HG03442 (cell line): ENCODE measurements around the gene AKTIP.
"Not testable (repeated sequence)": the region's sequence is repeated elsewhere in the genome, so short reads cannot be mapped to it uniquely, and the experiment has no call there.

Experiments used
- ATAC-seq: cut with Tn5 transposase; IDR thresholded peaks from one replicate; pipeline ENCODE4 v1.9.1; 2021; ENCODE audit warnings: mild to moderate bottlenecking, moderate library complexity; ENCODE audit not compliant: unreplicated experiment

Gene AKTIP

DNA sequence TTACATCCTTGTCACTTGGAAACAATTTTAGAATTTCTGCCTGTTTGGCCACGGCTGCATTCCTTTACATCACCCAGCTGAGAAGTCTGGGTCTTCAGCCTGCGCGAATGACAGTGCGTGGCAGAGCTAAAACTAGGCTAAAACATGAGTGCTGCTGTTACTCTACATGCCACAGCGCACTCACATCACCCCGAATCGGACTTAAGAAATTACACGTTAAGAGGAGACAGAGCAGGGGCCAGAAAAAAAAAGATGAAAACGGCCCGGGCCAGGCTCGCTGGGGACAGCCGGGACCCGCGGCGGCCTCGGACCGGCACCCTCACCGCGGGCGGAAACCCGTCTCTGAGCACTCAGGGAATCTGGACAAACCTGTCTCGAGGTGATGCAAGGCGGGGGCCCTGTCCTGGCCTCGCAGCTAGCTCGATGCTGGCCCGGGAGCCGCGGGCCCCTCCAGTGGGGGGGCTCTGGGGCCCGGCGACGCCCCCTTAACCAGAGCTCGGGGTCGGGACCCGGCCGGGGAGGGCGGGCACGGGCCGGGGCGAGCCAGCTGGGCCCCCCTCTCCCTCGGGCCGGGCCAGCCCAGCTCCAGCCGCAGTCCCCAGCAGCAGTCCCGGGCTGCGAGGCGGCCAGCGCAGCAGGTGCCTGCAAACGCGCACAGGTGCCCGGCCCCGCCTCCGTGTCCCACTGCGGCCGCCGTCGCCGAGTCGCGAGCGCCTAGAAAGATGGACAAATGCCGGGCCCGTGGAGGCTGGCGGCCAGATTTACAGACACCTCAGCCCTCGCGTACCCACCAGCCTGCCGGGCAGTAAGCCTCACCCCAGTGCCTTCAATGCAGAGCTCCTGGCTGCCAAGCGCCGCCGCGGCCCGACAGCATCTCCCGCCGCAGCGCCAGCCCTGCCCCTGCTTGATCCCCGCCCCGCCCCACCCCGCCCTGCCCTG, at the start of gene AKTIP:
AKTIP (minus strand) TSS at position 879 of the 939 bp plus-strand sequence. CDS start 2,950 bp downstream, outside the sequence.
- peak; percentile 15 for ATAC-seq

GRCh38 chr16:53549970-53550690, 47.1 kb upstream of the AKTIP start:
- peak; percentile 84 for ATAC-seq

DNA sequence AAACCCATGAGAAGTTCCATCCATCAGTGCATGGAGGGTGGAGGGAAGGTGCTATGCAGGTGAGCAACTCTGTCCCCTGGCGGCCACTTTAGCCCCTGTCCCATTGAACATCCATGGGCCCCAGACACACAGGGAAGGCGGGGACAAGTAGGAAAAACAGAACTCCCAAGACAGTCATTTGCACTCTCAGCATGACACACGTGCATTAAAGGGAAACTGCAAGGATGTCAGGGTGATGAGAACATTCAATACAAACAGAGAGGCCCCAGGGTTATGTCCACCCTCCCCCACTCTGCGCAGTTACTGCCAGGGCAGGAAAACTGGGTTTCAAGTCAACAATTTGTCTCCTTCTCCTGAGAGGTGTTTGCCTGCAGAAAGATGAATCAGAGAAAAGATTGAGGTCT, 44.0 kb upstream of the AKTIP start:
- no peak for ATAC-seq

- no peak for ATAC-seq
These were observed 42.4 kb upstream of the AKTIP start for GRCh38 chr16:53545433-53545832.

- no peak for ATAC-seq
These were observed 39.3 kb upstream of the AKTIP start for GRCh38 chr16:53542283-53542682.

GRCh38 chr16:53541326-53541725, 38.3 kb upstream of the AKTIP start:
- ATAC-seq = no peak

GRCh38 chr16:53539759-53540718, 37.0 kb upstream of the AKTIP start:
- ATAC-seq = not testable (repeated sequence)

DNA sequence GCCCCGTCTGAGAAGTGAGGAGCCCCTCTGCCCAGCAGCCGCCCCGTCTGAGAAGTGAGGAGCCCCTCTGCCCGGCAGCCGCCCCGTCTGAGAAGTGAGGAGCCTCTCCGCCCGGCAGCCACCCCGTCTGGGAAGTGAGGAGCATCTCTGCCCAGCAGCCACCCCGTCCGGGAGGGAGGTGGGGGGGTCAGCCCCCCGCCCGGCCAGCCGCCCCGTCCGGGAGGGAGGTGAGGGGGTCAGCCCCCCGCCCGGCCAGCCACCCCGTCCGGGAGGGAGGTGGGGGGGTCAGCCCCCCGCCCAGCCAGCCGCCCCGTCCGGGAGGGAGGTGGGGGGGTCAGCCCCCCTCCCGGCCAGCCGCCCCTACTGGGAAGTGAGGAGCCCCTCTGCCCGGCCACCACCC, 36.3 kb upstream of the AKTIP start:
- ATAC-seq = not testable (repeated sequence)

- ATAC-seq = no peak
These were observed 34.6 kb upstream of the AKTIP start for GRCh38 chr16:53537626-53538025.

DNA sequence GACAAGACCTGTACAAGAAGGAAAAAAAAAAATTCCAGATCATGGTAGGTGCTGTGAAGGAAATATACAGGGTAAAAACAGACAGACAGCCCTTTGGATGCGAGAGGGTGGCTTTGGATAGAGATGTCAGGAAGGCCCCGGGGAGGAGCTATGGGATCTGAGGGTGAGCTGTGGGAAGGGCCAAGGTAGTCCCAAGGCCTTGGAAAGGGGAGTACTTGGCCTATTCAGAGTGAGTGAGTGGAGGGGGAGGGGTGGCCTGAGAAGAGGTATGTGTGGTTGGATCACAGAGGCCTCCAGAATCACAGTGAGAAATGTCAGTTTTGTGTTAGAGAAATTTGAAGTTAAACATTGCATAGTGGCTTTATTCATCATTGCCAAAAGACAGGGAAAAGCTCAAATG, 31.2 kb upstream of the AKTIP start:
- no peak for ATAC-seq

DNA sequence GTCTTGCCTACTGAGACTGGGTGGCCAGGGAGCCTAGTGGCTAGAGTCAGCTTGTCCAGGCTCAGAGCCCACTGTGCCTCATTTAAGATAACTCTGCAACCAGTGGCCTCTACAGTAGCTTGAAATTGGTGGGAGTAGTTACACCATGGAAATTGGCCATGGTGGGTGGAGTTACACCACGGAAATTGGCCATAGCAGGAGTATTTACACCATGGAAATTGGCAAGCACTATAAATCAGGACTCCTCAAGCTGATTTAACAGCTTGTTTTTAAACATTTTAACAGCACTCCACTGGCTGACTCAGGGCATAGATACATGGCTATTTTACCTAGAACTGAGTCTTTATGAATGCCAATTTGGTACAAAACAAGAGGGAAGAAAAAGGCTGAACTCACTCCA, 27.7 kb upstream of the AKTIP start:
- no peak for ATAC-seq

DNA sequence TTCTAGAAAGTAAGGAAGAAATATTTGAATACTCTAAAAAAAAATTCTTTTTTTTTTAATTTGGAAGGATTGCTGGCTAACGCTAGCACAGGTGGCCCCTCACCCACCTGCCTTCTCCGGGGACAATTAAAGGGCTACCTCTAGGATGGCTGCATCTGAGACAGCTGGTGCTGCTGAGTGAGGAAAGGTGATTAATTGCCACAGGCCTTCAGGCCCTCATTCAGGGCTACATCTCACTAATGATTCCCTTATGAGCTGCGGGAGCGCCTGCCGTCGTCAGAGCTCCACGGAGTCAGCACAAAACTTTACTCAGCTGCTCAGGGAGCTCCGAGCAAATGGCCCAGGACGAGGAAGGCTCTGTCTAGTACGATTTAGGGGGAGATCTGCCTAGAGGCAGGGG, 27.0 kb upstream of the AKTIP start:
- ATAC-seq = no peak

DNA sequence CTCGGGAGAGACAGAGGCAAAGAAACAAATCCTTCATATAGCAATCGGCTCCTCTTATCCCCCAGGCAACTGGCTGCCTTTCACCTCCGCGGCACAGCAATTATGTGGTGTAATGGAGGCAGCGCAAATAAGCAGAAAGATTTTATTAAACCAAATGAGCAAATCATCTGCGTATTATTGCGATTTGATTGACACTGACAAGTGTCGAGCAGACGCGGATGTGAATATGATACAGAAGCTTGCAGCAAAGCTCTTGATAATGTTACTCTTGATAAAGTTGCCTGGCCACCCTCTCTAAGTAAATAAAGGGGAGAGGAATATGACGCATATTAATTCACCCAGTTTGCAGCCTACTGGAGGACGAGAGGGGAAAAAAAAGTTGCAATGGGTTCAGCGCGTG, 26.5 kb upstream of the AKTIP start:
- no peak for ATAC-seq

DNA sequence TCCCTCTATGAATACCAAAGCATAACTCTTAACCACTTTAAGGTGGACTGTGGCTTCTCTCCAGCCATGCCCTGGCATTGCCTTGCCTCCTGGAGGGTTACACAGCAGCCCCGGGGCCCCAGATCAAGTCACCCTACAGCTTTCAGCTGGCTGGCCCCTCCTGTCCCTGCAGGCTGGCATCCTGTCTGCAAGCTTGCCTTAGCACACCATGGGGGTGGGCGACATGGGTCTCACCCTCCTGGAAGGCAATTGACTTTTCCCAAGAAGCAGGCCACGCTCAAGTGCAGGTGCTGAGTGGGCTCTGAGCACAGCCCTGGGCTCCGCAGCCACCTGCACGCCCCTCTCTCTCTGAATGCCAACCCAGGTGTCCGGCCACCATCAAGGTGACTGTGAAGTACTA, 25.8 kb upstream of the AKTIP start:
- ATAC-seq = no peak

GRCh38 chr16:53523971-53524548, 21.1 kb upstream of the AKTIP start:
- ATAC-seq = no peak

DNA sequence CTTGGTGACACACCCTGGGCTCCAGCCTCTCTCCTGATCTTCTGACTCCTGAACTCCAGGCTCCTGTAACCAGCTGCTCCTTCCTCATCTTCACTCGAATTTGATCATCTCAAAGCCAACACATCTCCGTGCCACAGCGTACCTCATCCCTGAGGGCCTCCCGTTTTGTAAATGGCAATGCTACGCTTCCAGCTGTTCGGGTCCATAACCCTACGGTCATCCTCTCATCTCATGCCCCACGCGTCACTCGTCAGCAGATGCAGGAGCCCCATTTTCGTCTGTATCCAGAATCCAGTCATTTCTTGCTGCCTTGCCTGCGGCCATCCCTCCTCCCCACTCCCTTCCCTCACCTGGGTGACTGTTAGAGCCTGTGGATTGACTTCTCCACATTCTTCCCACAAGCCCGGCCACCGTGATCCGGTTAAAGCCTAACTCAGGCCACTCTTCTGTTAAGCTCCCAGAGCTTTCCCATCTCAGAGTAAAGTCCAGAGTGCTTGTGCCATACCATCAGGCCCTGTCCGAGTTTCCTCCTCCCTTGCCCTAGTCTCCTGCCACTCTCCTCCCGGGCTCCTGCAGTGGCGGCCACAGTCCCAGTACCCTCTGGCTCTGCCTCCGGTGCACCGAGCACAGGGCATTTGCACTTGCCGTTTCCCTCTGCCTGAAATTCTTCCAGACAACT, 20.3 kb upstream of the AKTIP start:
- ATAC-seq = no peak

DNA sequence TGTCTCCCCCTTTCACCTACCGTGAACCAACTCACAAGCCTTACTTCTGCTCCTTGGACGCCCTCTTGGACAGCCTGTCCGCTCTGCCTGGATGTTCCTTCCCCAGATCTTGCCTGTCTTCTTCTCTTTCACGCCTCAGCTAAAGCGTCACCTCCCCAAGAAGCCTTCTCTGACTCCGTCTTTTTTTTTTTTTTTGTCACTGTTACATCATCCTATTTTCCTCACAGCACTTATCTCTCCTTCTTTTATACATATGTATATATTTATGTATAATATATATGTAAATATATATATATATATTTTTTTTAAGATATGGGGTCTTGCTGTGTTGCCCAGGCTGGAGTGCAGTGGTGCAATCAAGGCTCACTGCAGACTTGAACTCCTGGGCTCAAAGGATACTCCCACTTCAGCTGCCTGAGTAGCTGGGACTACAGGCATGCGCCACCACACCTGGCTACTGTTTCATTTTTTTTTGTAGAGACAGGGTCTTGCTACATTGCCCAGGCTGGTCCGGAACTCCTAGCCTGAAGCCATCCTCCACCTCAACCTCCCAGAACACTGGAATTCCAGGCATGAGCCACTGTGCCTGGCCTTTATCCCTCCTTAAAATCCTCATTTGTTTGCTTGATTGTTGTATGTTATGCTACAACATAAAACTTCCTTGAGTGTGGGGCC, 16.5 kb upstream of the AKTIP start:
- no peak for ATAC-seq

GRCh38 chr16:53518550-53519416, 15.8 kb upstream of the AKTIP start:
- ATAC-seq = peak; percentile 99
